AG04449 (cell line): Measurements from ENCODE around the gene MMS22L.

ENCODE experiments used
- CTCF ChIA-PET: fragments of 350-600 bp; formaldehyde crosslinking; extraction: SDS; loops from one replicate; lab custom pipeline; 2021; ENCODE audit warnings: antibody characterized with exemption; lab: Yijun Ruan, JAX
- POLR2A ChIA-PET: fragments of 400-600, 350-600 bp; formaldehyde crosslinking; extraction: SDS; loops from one replicate; lab custom pipeline; 2020; ENCODE audit warnings: antibody characterized with exemption, inconsistent platforms; lab: Yijun Ruan, JAX
- DNase-seq: peaks from one replicate; pipeline ENCODE4 v3.0.0-alpha.2; 2010; ENCODE audit warnings: low read depth, low spot score
- H3K4me3 ChIP-seq: 2 replicates; pipeline ENCODE4 v1.5.1; 2011; ENCODE audit warnings: low read depth, mild to moderate bottlenecking, control low read depth, low read length
- TF ChIP-seq, protein P1 (sequence below): IDR thresholded peaks from one replicate; pipeline ENCODE4 v1.5.1; 2011; ENCODE audit warnings: mild to moderate bottlenecking, moderate library complexity, low read length, control low read depth, inconsistent platforms; ENCODE audit not compliant: insufficient read depth; ENCODE audit errors: missing control alignments

Gene MMS22L

DNA sequence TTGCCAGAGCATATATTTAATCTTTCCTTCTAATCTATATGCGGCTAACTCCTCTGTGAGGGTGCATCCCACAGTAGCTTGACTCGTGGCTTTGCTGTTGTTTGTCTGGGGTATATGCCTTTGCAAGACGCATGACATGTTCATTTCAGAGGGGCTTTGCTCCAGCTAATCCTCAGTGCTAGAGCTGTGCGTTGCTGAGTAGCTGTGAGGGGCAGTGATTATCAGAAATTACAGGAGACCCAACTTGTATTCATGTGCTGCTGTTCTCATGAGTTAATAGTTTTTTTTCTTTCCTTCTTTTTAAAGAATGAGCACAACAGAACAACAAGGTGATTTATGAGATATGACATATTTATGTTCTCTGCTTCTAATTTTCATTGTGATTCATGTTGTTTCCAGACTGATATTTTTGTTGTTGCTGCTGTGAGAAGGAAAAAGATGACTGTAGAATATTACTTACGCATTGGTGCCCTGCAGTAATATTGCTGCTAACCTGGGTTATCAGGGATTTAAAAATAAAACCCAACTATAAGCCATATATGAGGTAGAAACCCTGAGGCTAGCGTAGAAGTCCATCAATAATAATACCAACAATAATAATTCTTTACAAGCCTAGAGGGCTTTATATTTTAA, 190.2 kb downstream of the MMS22L start:
- ChIA-PET POLR2A (no interaction called here), CTCF (no interaction called here)
- TF ChIP-seq, protein P1, sequence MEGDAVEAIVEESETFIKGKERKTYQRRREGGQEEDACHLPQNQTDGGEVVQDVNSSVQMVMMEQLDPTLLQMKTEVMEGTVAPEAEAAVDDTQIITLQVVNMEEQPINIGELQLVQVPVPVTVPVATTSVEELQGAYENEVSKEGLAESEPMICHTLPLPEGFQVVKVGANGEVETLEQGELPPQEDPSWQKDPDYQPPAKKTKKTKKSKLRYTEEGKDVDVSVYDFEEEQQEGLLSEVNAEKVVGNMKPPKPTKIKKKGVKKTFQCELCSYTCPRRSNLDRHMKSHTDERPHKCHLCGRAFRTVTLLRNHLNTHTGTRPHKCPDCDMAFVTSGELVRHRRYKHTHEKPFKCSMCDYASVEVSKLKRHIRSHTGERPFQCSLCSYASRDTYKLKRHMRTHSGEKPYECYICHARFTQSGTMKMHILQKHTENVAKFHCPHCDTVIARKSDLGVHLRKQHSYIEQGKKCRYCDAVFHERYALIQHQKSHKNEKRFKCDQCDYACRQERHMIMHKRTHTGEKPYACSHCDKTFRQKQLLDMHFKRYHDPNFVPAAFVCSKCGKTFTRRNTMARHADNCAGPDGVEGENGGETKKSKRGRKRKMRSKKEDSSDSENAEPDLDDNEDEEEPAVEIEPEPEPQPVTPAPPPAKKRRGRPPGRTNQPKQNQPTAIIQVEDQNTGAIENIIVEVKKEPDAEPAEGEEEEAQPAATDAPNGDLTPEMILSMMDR, result no peak
- no peak overlapping the region for H3K4me3 ChIP-seq
- no peak for DNase-seq
